GM23248 (cell line): ENCODE data around the gene KRI1. TPM values are rescaled to one million over a fixed set of nuclear protein-coding genes. Genes with fewer than 3 reads are reported as not detected.

Experiments used
- DNase-seq: peaks from one replicate; pipeline ENCODE4 v3.0.0-alpha.2; 2015
- H2AFZ ChIP-seq: fragments of 200-600 bp; sonication (generic); 2 replicates; pipeline ENCODE4 v1.6.1; 2016; ENCODE audit warnings: antibody characterized with exemption
- H3F3A ChIP-seq: fragments of 200-600 bp; sonication (generic); 2 replicates; pipeline ENCODE4 v1.6.1; 2016; ENCODE audit warnings: mild to moderate bottlenecking, antibody characterized with exemption, mixed run types; ENCODE audit not compliant: insufficient read depth
- H3K27ac ChIP-seq: fragments of 200-600 bp; sonication (generic); 2 replicates; pipeline ENCODE4 v1.5.1; 2016; ENCODE audit warnings: mild to moderate bottlenecking
- H3K27me3 ChIP-seq: fragments of 200-600 bp; sonication (generic); replicated peaks from 2 replicates; pipeline ENCODE4 v1.6.1; 2016; ENCODE audit warnings: mild to moderate bottlenecking; ENCODE audit not compliant: insufficient read depth
- H3K36me3 ChIP-seq: fragments of 200-600 bp; sonication (generic); 2 replicates; pipeline ENCODE4 v1.6.1; 2016; ENCODE audit warnings: low read depth, mild to moderate bottlenecking
- H3K4me1 ChIP-seq: fragments of 200-600 bp; sonication (generic); 2 replicates; pipeline ENCODE4 v1.6.1; 2016; ENCODE audit warnings: mild to moderate bottlenecking; ENCODE audit not compliant: insufficient read depth
- H3K4me2 ChIP-seq: fragments of 200-600 bp; sonication (generic); one replicate; pipeline ENCODE4 v1.6.1; 2016; ENCODE audit warnings: mild to moderate bottlenecking; ENCODE audit not compliant: unreplicated experiment
- H3K4me3 ChIP-seq: fragments of 200-600 bp; sonication (generic); 2 replicates; pipeline ENCODE4 v1.5.1; 2016; ENCODE audit warnings: mild to moderate bottlenecking
- H3K79me2 ChIP-seq: fragments of 200-600 bp; sonication (generic); 2 replicates; pipeline ENCODE4 v1.6.1; 2016; ENCODE audit warnings: mild to moderate bottlenecking; ENCODE audit not compliant: insufficient read depth
- H3K9ac ChIP-seq: fragments of 200-600 bp; sonication (generic); 2 replicates; pipeline ENCODE4 v1.6.1; 2016; ENCODE audit warnings: mild to moderate bottlenecking
- H3K9me2 ChIP-seq: fragments of 200-600 bp; sonication (generic); 2 replicates; pipeline ENCODE4 v1.6.1; 2016; ENCODE audit warnings: mixed run types, mild to moderate bottlenecking, moderate library complexity; ENCODE audit not compliant: insufficient read depth
- H3K9me3 ChIP-seq: fragments of 200-600 bp; sonication (generic); one replicate; pipeline ENCODE4 v1.6.1; 2017; ENCODE audit warnings: low read depth
- H4K20me1 ChIP-seq: fragments of 200-600 bp; sonication (generic); 2 replicates; pipeline ENCODE4 v1.6.0; 2016; ENCODE audit not compliant: insufficient read depth
- EZH2 ChIP-seq: fragments of 200-600 bp; sonication (generic); IDR thresholded peaks from 2 replicates; pipeline ENCODE4 v1.6.1; 2018; ENCODE audit warnings: antibody characterized with exemption, mild to moderate bottlenecking; ENCODE audit not compliant: insufficient read depth, poor library complexity, severe bottlenecking
- EZH2phosphoT487 ChIP-seq: fragments of 200-600 bp; sonication (generic); IDR thresholded peaks from 2 replicates; pipeline ENCODE4 v1.6.1; 2018; ENCODE audit warnings: antibody characterized with exemption, moderate library complexity, mild to moderate bottlenecking, low read depth; ENCODE audit not compliant: insufficient read depth
- WGBS, 2 experiments: methylation state at CpG; one replicate each; pipeline ENCODE4 v1.1.6; 2015 to 2017; ENCODE audit warnings: low lambda C conversion rate in 2 of 2, low coverage in 1 of 2; ENCODE audit errors: missing lambda C conversion rate in 2 of 2; 5-methylcytosine and 5-hydroxymethylcytosine counted together
- in situ Hi-C: fragments of 300-500 bp; cut with MboI; formaldehyde crosslinking; loops from 2 replicates; pipeline ENCODE4 v1.15.0; 2020
- polyA plus RNA-seq: library from polyadenylated mRNA; unstranded; fragments of >200 nt; fragmentation: Nextera tagmentation; extraction: Ambion mirVana; gene quantifications from 2 replicates; pipeline ENCODE4 v1.2.1, GENCODE V29; 2016
- total RNA-seq: library from RNA; depleted of rRNA; stranded (reverse); fragments of >200 nt; shearing (Covaris generic); gene quantifications from 2 replicates; pipeline ENCODE4 v1.2.3, GENCODE V29; 2014

The KRI1 gene
- total and polyA plus RNA-seq, 2 experiments from 2014 or later: 11.3 to 15.1 TPM

DNA sequence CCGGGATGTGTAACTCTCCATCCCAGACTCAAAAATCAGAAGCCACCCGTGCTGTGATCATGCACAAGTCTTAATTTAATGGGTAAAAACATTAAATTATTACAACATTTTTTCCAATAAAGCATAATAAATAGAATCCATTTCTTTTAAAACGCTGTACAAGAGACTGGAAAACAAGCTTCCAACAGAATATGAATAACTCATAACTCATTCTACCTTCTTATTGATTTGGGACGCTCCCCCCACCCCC, 523 bp upstream of the KRI1 start:
- WGBS, 2 experiments: 2 to 3% methylated on average over 4 of the region's 4 CpGs
- Histone ChIP-seq H3F3A (peaks cover 8% of the 10 kb centered on the region), H3K9ac (peak overlapping the region; percentile 87), H2AFZ (peak overlapping the region; percentile 65), H3K9me3 (no peaks in the 10 kb centered on the region), H3K27ac (peak overlapping the region; percentile 64), H3K79me2 (peaks cover 28% of the 10 kb centered on the region), H3K27me3 (no peaks in the 10 kb centered on the region), H3K4me3 (peak overlapping the region; percentile 73), H4K20me1 (no peaks in the 10 kb centered on the region), H3K9me2 (no peaks in the 10 kb centered on the region), H3K36me3 (no peaks in the 10 kb centered on the region), H3K4me2 (peak overlapping the region; percentile 75), H3K4me1 (peaks cover 18% of the 10 kb centered on the region; the same call in 1 of the 2 replicates)
- no peak for DNase-seq
- TF ChIP-seq EZH2 (no peak), EZH2phosphoT487 (no peak)
- in situ Hi-C loops: no loop called here

DNA sequence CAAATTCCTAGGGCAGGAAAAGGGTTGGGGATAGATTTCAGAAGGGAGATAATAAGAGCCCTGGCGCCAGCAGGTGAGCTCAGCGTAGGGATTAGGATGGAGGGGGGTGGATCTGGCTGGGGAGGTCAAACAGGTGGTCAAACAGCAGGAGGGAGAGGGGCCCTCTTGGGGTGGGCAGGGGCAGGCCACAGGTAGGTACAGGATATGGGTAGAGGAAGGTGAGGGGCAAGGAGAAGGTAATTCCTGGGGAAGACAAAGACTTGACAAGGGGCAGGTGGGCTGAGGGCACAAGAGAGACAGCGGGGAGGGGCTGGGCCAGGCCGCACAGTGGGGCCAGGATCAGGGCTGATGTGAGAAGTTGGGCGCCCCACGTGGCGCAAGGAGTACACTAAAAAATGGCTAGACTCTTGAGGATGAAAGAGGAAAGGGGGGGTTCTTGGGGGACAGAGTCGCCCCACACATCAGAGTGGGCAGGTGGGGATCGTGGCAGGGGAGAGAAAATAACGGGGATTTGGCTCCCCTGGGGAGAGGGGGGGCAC, 713 bp downstream of the KRI1 start:
- Histone ChIP-seq H3K9me2 (no peaks in the 10 kb centered on the region), H3K4me2 (peak overlapping the region; percentile 68)

DNA sequence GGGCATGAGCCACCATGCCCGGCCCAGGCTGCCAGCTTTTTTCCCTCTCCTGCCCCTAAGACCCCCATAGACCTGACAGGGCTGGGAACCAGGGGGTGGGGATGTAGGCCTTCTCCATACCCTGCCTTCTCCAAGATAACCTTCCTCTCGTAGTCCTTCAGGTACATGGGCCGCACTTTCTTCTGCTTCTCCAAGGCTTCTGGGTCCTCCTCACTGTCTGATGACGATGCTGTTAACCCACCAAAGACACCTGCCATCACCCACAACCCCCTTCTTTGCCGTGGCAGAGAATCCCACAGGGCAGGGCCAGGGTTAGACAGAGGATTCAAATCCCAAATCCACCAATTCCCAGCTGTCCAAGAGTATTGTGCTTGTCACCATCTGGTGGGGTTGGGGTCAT, 3.2 kb downstream of the KRI1 start:
- Histone ChIP-seq H3K36me3 (no peaks in the 10 kb centered on the region; the same call in 1 of the 2 replicates), H3K4me2 (no peak overlapping the region), H3K27ac (no peak overlapping the region), H3K9me3 (no peaks in the 10 kb centered on the region), H4K20me1 (no peaks in the 10 kb centered on the region), H3F3A (peaks cover 8% of the 10 kb centered on the region), H3K4me1 (peaks cover 12% of the 10 kb centered on the region; the same call in 1 of the 2 replicates), H3K79me2 (peaks cover 21% of the 10 kb centered on the region), H2AFZ (no peak overlapping the region), H3K4me3 (no peak overlapping the region), H3K27me3 (no peaks in the 10 kb centered on the region), H3K9me2 (no peaks in the 10 kb centered on the region), H3K9ac (no peak overlapping the region)
- in situ Hi-C loops: no loop called here
- DNase-seq: no peak
- 80 to 84% methylated on average over 5 of the region's 5 CpGs for WGBS, 2 experiments
- no peak for TF ChIP-seq EZH2
- no peak for TF ChIP-seq EZH2phosphoT487

More for the DNA sequence above, 713 bp downstream of the KRI1 start:
- Histone ChIP-seq H2AFZ (peak overlapping the region; percentile 90), H3F3A (peaks cover 8% of the 10 kb centered on the region), H3K27me3 (no peaks in the 10 kb centered on the region), H3K9me3 (no peaks in the 10 kb centered on the region), H3K9ac (peak overlapping the region; percentile 87), H3K27ac (no peak overlapping the region; the same call in 1 of the 2 replicates), H3K4me3 (peak overlapping the region; percentile 80), H3K79me2 (peaks cover 28% of the 10 kb centered on the region), H3K4me1 (peaks cover 18% of the 10 kb centered on the region; the same call in 1 of the 2 replicates), H3K36me3 (no peaks in the 10 kb centered on the region), H4K20me1 (no peaks in the 10 kb centered on the region)
- peak; percentile 77 for DNase-seq
- TF ChIP-seq EZH2 (no peak), EZH2phosphoT487 (no peak)
- in situ Hi-C loops: no loop called here
- 19 to 22% methylated on average over 8 to 10 of the region's 10 CpGs for WGBS, 2 experiments

DNA sequence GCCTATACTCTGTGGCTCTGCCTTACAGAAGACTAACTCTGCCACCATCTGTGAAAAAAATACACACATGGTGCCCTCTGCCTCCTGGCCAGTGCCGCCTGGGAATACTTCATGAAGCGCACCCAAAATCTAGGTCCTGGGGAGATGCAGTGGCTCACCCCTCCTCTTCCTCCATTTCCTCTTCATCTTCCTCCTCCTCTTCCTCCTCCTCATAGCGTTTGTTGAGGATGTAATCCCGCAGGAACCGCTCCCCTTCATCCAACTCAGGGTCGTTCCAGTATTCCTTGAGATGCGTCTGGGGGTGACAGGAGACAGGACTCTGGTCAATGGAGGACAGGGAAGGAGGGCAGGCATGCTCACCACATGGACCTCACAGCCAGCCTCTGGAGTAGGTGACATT, 5.7 kb downstream of the KRI1 start:
- H3F3A ChIP-seq: no peaks in the 10 kb centered on the region
- H3K4me1 ChIP-seq: peaks cover 5% of the 10 kb centered on the region; the same call in 1 of the 2 replicates
- WGBS, 2 experiments: 84 to 85% methylated on average over 7 of the region's 7 CpGs
- H3K27me3 ChIP-seq: no peaks in the 10 kb centered on the region
- H2AFZ ChIP-seq: no peak overlapping the region
- no peak overlapping the region for H3K9ac ChIP-seq
- no peaks in the 10 kb centered on the region; the same call in 1 of the 2 replicates for H3K36me3 ChIP-seq
- H3K4me3 ChIP-seq: no peak overlapping the region
- no peak overlapping the region for H3K4me2 ChIP-seq
- no peak for DNase-seq
- no peaks in the 10 kb centered on the region for H3K9me3 ChIP-seq
- in situ Hi-C loops: no loop called here
- H3K9me2 ChIP-seq: no peaks in the 10 kb centered on the region
- peaks cover 16% of the 10 kb centered on the region for H3K79me2 ChIP-seq
- no peak overlapping the region for H3K27ac ChIP-seq
- TF ChIP-seq EZH2: no peak
- TF ChIP-seq EZH2phosphoT487: no peak
- no peaks in the 10 kb centered on the region for H4K20me1 ChIP-seq
